Cerebellar nuclear complex (tissue), 1 donor: Measurements from ENCODE around the gene CEP63.

Experiments used
- DNase-seq, 2 experiments: peaks; one replicate each; lab custom pipeline; 2025; lab: John Stamatoyannopoulos, UW

The CEP63 gene

GRCh38 chr3:134485718-134486576 lies at the start of gene CEP63, which contains the start of gene ANAPC13:
Gene CEP63 (plus strand): TSS chr3:134486057. CDS start chr3:134495321, 9,264 bp downstream.
Gene ANAPC13 (minus strand): TSS chr3:134485985. CDS start chr3:134482904, 3,081 bp downstream.
- DNase-seq: peak; percentile 43 to 84

- DNase-seq: no peak
Measured at GRCh38 chr3:134437211-134437752, 48.6 kb upstream of the CEP63 start.

- no peak for DNase-seq
Measured at GRCh38 chr3:134441321-134441720, 44.5 kb upstream of the CEP63 start.

GRCh38 chr3:134441821-134442220 lies 44.0 kb upstream of the CEP63 start:
- no peak for DNase-seq

GRCh38 chr3:134445095-134445494 lies 40.8 kb upstream of the CEP63 start:
- no peak for DNase-seq

- no peak for DNase-seq
Measured at GRCh38 chr3:134445636-134446035, 40.2 kb upstream of the CEP63 start.

- DNase-seq: no peak
Measured at GRCh38 chr3:134446800-134447199, 39.1 kb upstream of the CEP63 start.

GRCh38 chr3:134447351-134447750 lies 38.5 kb upstream of the CEP63 start:
- DNase-seq: no peak

- DNase-seq: no peak
Measured at GRCh38 chr3:134448664-134449063, 37.2 kb upstream of the CEP63 start.

- peak in 1 of 2 experiments; percentile 28 for DNase-seq
Measured at GRCh38 chr3:134449277-134449676, 36.6 kb upstream of the CEP63 start.

GRCh38 chr3:134449951-134450350 lies 35.9 kb upstream of the CEP63 start:
- no peak for DNase-seq

GRCh38 chr3:134453631-134454030 lies 32.2 kb upstream of the CEP63 start:
- DNase-seq: no peak

- DNase-seq: no peak
Measured at GRCh38 chr3:134457376-134458074, 28.3 kb upstream of the CEP63 start.

- no peak for DNase-seq
Measured at GRCh38 chr3:134458406-134458945, 27.4 kb upstream of the CEP63 start.

GRCh38 chr3:134459562-134459961 lies 26.3 kb upstream of the CEP63 start:
- DNase-seq: no peak

GRCh38 chr3:134460965-134461364 lies 24.9 kb upstream of the CEP63 start:
- no peak for DNase-seq

- DNase-seq: no peak
Measured at GRCh38 chr3:134462331-134462941, 23.4 kb upstream of the CEP63 start.

GRCh38 chr3:134463676-134464063 lies 22.2 kb upstream of the CEP63 start:
- DNase-seq: no peak

GRCh38 chr3:134464064-134464688 lies 21.7 kb upstream of the CEP63 start:
- no peak for DNase-seq

- DNase-seq: no peak
Measured at GRCh38 chr3:134464689-134465365, 21.0 kb upstream of the CEP63 start.

GRCh38 chr3:134466331-134466730 lies 19.5 kb upstream of the CEP63 start:
- no peak for DNase-seq
